Suprapubic skin (tissue), 4 donors: ENCODE measurements around the gene AAMP. TPM values are rescaled to one million over a fixed set of nuclear protein-coding genes. Genes with fewer than 3 reads are reported as not detected.

Experiments used
- DNase-seq, 2 donors: peaks; one replicate each; pipeline ENCODE4 v3.0.0-alpha.2; 2019; ENCODE audit warnings: low spot score in 2 of 2
- H3K27ac ChIP-seq: fragments of 200-600 bp; sonication (generic); one replicate; pipeline ENCODE4 v1.5.1; 2019
- H3K27me3 ChIP-seq: fragments of 200-600 bp; sonication (generic); one replicate; pipeline ENCODE4 v1.5.1; 2019
- H3K36me3 ChIP-seq: fragments of 200-600 bp; sonication (generic); one replicate; pipeline ENCODE4 v1.5.1; 2019
- H3K4me1 ChIP-seq: fragments of 200-600 bp; sonication (generic); one replicate; pipeline ENCODE4 v1.5.1; 2019
- H3K4me3 ChIP-seq: fragments of 200-600 bp; sonication (generic); one replicate; pipeline ENCODE4 v1.5.1; 2019; ENCODE audit warnings: mild to moderate bottlenecking
- H3K9me3 ChIP-seq: fragments of 200-600 bp; sonication (generic); one replicate; pipeline ENCODE4 v1.5.1; 2019
- CTCF ChIP-seq, 2 donors: fragments of 200-600 bp in 1 of 2; fragments of 450-650 bp in 1 of 2; sonication (generic) in 1 of 2; IDR thresholded peaks; one replicate each; pipeline ENCODE4 v1.5.1; 2016 to 2019; ENCODE audit warnings: antibody characterized with exemption in 2 of 2, mild to moderate bottlenecking in 1 of 2, moderate library complexity in 1 of 2
- EP300 ChIP-seq: sonication (generic); formaldehyde crosslinking; IDR thresholded peaks from one replicate; pipeline ENCODE4 v1.6.1; 2017; ENCODE audit warnings: antibody characterized with exemption
- POLR2A ChIP-seq, 2 donors: fragments of 450-650 bp; IDR thresholded peaks; one replicate each; pipeline ENCODE4 v1.6.1; 2017; ENCODE audit warnings: antibody characterized with exemption in 2 of 2, mild to moderate bottlenecking in 2 of 2, moderate library complexity in 2 of 2
- POLR2AphosphoS5 ChIP-seq, 3 donors: sonication (generic); formaldehyde crosslinking; IDR thresholded peaks; one replicate each; pipeline ENCODE4 v1.6.1; 2017; ENCODE audit warnings: antibody characterized with exemption in 3 of 3
- WGBS: methylation state at CpG from one replicate; pipeline ENCODE4 v1.1.5; 2018; 5-methylcytosine and 5-hydroxymethylcytosine counted together
- total RNA-seq, 4 donors: library from RNA; depleted of rRNA; stranded (reverse); fragments of >200 nt; gene quantifications; one replicate each; pipeline ENCODE4 v1.1.0, GENCODE V29; 2016

AAMP gene
- total RNA-seq, 4 donors from 2014 or later: 103 to 154 (median 144) TPM

DNA sequence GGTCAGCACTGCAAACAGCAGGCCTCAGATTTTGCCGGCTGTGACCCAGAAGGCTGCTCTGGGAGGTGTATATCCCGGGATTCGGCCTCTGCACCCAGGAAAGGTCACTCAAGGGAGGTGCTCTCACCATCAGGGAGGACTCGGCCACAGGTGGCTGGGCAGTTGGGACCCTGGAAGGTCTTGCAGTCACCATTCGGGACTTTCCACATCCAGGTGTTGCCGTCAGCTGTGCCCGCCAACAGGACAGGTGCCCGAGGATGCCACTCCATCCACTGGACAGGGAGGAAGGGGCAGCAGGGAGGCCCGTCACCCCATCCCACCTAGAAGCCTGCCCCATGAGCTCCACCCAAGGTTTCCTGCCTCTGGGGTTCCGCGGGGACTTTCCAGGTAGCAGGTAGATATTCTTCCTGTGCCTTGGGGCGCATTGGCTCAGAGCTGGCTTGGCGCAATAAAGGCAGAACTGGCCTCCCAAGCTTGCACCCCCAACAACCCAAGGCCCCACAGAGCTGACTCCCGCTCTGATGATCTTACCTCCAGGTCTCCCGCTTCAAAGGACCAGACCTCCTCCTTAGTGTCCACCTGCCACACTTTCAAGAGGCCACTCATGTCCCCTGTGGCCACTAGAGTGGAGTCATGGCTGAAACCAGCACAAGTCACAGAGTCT is 3.5 kb downstream of the AAMP start:
- H3K27ac ChIP-seq: no peak overlapping the region
- WGBS: 91% methylated on average over 15 of the region's 15 CpGs
- TF ChIP-seq POLR2A (IDR thresholded peaks at IDR 0.05): no peak
- no peak for TF ChIP-seq EP300
- no peak for TF ChIP-seq CTCF (IDR thresholded peaks at IDR 0.05)
- no peak for TF ChIP-seq POLR2AphosphoS5 (IDR thresholded peaks at IDR 0.05)

GRCh38 chr2:218265626-218266025 is 4.3 kb downstream of the AAMP start:
- Histone ChIP-seq H3K4me1 (peaks cover 30% of the 10 kb centered on the region), H3K9me3 (no peaks in the 10 kb centered on the region), H3K36me3 (peaks cover 51% of the 10 kb centered on the region), H3K27ac (no peak overlapping the region), H3K4me3 (no peak overlapping the region), H3K27me3 (no peaks in the 10 kb centered on the region)
- 91% methylated on average over 8 of the region's 8 CpGs for WGBS
- peak in 1 of 2 donors; percentile 52 for DNase-seq
- TF ChIP-seq EP300 (no peak), POLR2A (IDR thresholded peaks at IDR 0.05) (no peak), POLR2AphosphoS5 (IDR thresholded peaks at IDR 0.05) (no peak), CTCF (IDR thresholded peaks at IDR 0.05) (no peak)

More for the DNA sequence above, 3.5 kb downstream of the AAMP start:
- peaks cover 30% of the 10 kb centered on the region for H3K4me1 ChIP-seq
- peak in 1 of 2 donors; percentile 51 for DNase-seq
- H3K36me3 ChIP-seq: peaks cover 51% of the 10 kb centered on the region
- H3K9me3 ChIP-seq: no peaks in the 10 kb centered on the region
- H3K4me3 ChIP-seq: no peak overlapping the region
- no peaks in the 10 kb centered on the region for H3K27me3 ChIP-seq

- H3K4me3 ChIP-seq: no peak overlapping the region
- WGBS: 88% methylated on average over 13 of the region's 22 CpGs
- H3K27ac ChIP-seq: no peak overlapping the region
- peaks cover 51% of the 10 kb centered on the region for H3K36me3 ChIP-seq
- H3K4me1 ChIP-seq: peaks cover 36% of the 10 kb centered on the region
- TF ChIP-seq POLR2AphosphoS5 (IDR thresholded peaks at IDR 0.05): no peak
- TF ChIP-seq EP300: no peak
- TF ChIP-seq POLR2A (IDR thresholded peaks at IDR 0.05): no peak
- no peaks in the 10 kb centered on the region for H3K9me3 ChIP-seq
- DNase-seq: peak in 1 of 2 donors; percentile 54
- no peaks in the 10 kb centered on the region for H3K27me3 ChIP-seq
These were observed 5.0 kb downstream of the AAMP start for GRCh38 chr2:218264773-218265561.

GRCh38 chr2:218263817-218264641 is 5.9 kb downstream of the AAMP start:
- Histone ChIP-seq H3K9me3 (no peaks in the 10 kb centered on the region), H3K36me3 (peaks cover 51% of the 10 kb centered on the region), H3K27ac (no peak overlapping the region), H3K4me3 (no peak overlapping the region), H3K4me1 (peaks cover 39% of the 10 kb centered on the region), H3K27me3 (no peaks in the 10 kb centered on the region)
- WGBS: 76% methylated on average over 17 of the region's 17 CpGs
- DNase-seq: peak in 1 of 2 donors; percentile 59
- TF ChIP-seq EP300 (no peak), POLR2AphosphoS5 (IDR thresholded peaks at IDR 0.05) (no peak), POLR2A (IDR thresholded peaks at IDR 0.05) (no peak), CTCF (IDR thresholded peaks at IDR 0.05) (no peak)

DNA sequence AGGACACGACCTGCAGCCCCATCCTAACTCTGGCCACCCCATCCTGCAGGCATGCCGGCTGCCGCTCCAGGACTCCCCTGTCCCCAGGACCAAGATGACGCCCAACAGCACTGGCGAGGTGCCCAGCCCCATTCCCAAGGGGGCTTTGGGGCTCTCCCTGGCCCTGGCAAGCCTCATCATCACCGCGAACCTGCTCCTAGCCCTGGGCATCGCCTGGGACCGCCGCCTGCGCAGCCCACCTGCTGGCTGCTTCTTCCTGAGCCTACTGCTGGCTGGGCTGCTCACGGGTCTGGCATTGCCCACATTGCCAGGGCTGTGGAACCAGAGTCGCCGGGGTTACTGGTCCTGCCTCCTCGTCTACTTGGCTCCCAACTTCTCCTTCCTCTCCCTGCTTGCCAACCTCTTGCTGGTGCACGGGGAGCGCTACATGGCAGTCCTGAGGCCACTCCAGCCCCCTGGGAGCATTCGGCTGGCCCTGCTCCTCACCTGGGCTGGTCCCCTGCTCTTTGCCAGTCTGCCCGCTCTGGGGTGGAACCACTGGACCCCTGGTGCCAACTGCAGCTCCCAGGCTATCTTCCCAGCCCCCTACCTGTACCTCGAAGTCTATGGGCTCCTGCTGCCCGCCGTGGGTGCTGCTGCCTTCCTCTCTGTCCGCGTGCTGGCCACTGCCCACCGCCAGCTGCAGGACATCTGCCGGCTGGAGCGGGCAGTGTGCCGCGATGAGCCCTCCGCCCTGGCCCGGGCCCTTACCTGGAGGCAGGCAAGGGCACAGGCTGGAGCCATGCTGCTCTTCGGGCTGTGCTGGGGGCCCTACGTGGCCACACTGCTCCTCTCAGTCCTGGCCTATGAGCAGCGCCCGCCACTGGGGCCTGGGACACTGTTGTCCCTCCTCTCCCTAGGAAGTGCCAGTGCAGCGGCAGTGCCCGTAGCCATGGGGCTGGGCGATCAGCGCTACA is 7.0 kb downstream of the AAMP start:
- no peak for TF ChIP-seq POLR2A (IDR thresholded peaks at IDR 0.05)
- no peak for TF ChIP-seq EP300
- TF ChIP-seq POLR2AphosphoS5 (IDR thresholded peaks at IDR 0.05): no peak
- no peak for TF ChIP-seq CTCF (IDR thresholded peaks at IDR 0.05)
- no peaks in the 10 kb centered on the region for H3K9me3 ChIP-seq
- DNase-seq: peak in 1 of 2 donors; percentile 65
- H3K36me3 ChIP-seq: peaks cover 51% of the 10 kb centered on the region
- H3K4me3 ChIP-seq: no peak overlapping the region
- H3K27me3 ChIP-seq: no peaks in the 10 kb centered on the region
- 80% methylated on average over 10 of the region's 39 CpGs for WGBS
- H3K4me1 ChIP-seq: peaks cover 44% of the 10 kb centered on the region
- H3K27ac ChIP-seq: no peak overlapping the region
